H1 (cell line): Measurements from ENCODE around the gene TRIM9. TPM values are rescaled to one million over a fixed set of nuclear protein-coding genes. Genes with fewer than 3 reads are reported as not detected.

Experiments
- CBX8 ChIP-seq: fragments of 300-800, 300-1000 bp; sonication (generic); IDR thresholded peaks from 2 replicates; pipeline ENCODE4 v1.7.1; 2016; ENCODE audit warnings: low read depth, low read length, borderline replicate concordance
- CEBPB ChIP-seq: IDR thresholded peaks from 2 replicates; pipeline ENCODE4 v1.6.1; 2012; ENCODE audit warnings: low read depth, low read length
- CTCF ChIP-seq, 3 experiments: IDR thresholded peaks; 1 replicate in 2 of 3; 2 replicates in 1 of 3; pipeline versions ENCODE4 v1.5.1 to v1.6.1; 2011; ENCODE audit warnings: low read length in 3 of 3, mild to moderate bottlenecking in 3 of 3, inconsistent platforms in 2 of 3, low read depth in 1 of 3, moderate library complexity in 1 of 3; ENCODE audit not compliant: insufficient read depth in 1 of 3; ENCODE audit errors: control extremely low read depth in 1 of 3
- SIX5 ChIP-seq: IDR thresholded peaks from 2 replicates; pipeline ENCODE4 v1.6.1; 2011; ENCODE audit warnings: mild to moderate bottlenecking, low read depth, low read length
- polyA plus RNA-seq, 7 experiments: library from polyadenylated mRNA; depleted of rRNA in 3 of 7; stranded (reverse) in 5 of 7; unstranded in 2 of 7; fragments of >200 nt in 5 of 7; fragments of 200-250 nt in 2 of 7; gene quantifications; 1 replicate in 5 of 7; 2 replicates in 1 of 7; 4 replicates in 1 of 7; pipeline versions ENCODE4 v1.2.1 to v1.2.3, GENCODE V29; 2011 to 2013; ENCODE audit warnings: missing spikeins in 2 of 7, mixed read lengths in 2 of 7
- total RNA-seq: library from RNA; stranded (reverse); fragmentation: NEBNext Ultra II Directional; extraction: Animal tissue kit (Norgen Biotek cat#: 25700); gene quantifications from 2 replicates; pipeline ENCODE4 v1.2.1, GENCODE V29; 2021

The TRIM9 gene
- total and polyA plus RNA-seq, 2 of the 8 experiments (the other 6 are each of a cell fraction or from before 2014, with no cell fraction given), result 2.7 to 5.4 TPM

GRCh38 chr14:51072976-51073375 is 21.9 kb downstream of the TRIM9 start (continued):
- TF ChIP-seq SIX5 (no peak), CEBPB (no peak), CTCF (IDR thresholded peaks at IDR 0.05; ENCODE audit: control extremely low read depth in 1 of 3, insufficient read depth in 1 of 3, low read depth in 1 of 3, low read length in 3 of 3) (no peak), CBX8 (no peak)
